A549 (cell line): ENCODE data around the gene GGTLC3.
"Not testable (repeated sequence)": the region's sequence is repeated elsewhere in the genome, so short reads cannot be mapped to it uniquely, and the experiment has no call there.

Experiments
- EP300 ChIP-seq, 2 experiments: fragments of >200 bp; sonication (Bioruptor Twin); formaldehyde crosslinking; IDR thresholded peaks; 2 replicates in 1 of 2; 3 replicates in 1 of 2; pipeline ENCODE4 v1.6.1; 2016 to 2017
- JUNB ChIP-seq: fragments of >200 bp; sonication (Bioruptor Twin); formaldehyde crosslinking; IDR thresholded peaks from 2 replicates; pipeline ENCODE4 v1.6.1; 2016
- NPAS2 ChIP-seq: fragments of 250-450 bp; sonication (Bioruptor Pico); IDR thresholded peaks from 2 replicates; pipeline ENCODE4 v1.8.0; 2022; ENCODE audit warnings: mild to moderate bottlenecking, moderate library complexity, borderline replicate concordance
- RARB ChIP-seq: fragments of 250-450 bp; sonication (Bioruptor Pico); IDR thresholded peaks from 2 replicates; pipeline ENCODE4 v1.8.0; 2021; ENCODE audit warnings: mild to moderate bottlenecking, moderate library complexity
- TF ChIP-seq, protein P1 (sequence below): fragments of >200 bp; sonication (Bioruptor Twin); formaldehyde crosslinking; IDR thresholded peaks from 3 replicates; pipeline ENCODE4 v1.5.1; 2016
- TF ChIP-seq, protein P2 (sequence below): fragments of 200-600 bp; sonication (generic); IDR thresholded peaks from 2 replicates; pipeline ENCODE4 v1.6.1; 2016; ENCODE audit warnings: antibody characterized with exemption, mild to moderate bottlenecking, moderate library complexity

- TF ChIP-seq NPAS2; EP300 (IDR thresholded peaks at IDR 0.05); RARB; JUNB: not testable (repeated sequence)
- TF ChIP-seq, protein P1, sequence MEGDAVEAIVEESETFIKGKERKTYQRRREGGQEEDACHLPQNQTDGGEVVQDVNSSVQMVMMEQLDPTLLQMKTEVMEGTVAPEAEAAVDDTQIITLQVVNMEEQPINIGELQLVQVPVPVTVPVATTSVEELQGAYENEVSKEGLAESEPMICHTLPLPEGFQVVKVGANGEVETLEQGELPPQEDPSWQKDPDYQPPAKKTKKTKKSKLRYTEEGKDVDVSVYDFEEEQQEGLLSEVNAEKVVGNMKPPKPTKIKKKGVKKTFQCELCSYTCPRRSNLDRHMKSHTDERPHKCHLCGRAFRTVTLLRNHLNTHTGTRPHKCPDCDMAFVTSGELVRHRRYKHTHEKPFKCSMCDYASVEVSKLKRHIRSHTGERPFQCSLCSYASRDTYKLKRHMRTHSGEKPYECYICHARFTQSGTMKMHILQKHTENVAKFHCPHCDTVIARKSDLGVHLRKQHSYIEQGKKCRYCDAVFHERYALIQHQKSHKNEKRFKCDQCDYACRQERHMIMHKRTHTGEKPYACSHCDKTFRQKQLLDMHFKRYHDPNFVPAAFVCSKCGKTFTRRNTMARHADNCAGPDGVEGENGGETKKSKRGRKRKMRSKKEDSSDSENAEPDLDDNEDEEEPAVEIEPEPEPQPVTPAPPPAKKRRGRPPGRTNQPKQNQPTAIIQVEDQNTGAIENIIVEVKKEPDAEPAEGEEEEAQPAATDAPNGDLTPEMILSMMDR = not testable (repeated sequence)
- TF ChIP-seq, protein P2, sequence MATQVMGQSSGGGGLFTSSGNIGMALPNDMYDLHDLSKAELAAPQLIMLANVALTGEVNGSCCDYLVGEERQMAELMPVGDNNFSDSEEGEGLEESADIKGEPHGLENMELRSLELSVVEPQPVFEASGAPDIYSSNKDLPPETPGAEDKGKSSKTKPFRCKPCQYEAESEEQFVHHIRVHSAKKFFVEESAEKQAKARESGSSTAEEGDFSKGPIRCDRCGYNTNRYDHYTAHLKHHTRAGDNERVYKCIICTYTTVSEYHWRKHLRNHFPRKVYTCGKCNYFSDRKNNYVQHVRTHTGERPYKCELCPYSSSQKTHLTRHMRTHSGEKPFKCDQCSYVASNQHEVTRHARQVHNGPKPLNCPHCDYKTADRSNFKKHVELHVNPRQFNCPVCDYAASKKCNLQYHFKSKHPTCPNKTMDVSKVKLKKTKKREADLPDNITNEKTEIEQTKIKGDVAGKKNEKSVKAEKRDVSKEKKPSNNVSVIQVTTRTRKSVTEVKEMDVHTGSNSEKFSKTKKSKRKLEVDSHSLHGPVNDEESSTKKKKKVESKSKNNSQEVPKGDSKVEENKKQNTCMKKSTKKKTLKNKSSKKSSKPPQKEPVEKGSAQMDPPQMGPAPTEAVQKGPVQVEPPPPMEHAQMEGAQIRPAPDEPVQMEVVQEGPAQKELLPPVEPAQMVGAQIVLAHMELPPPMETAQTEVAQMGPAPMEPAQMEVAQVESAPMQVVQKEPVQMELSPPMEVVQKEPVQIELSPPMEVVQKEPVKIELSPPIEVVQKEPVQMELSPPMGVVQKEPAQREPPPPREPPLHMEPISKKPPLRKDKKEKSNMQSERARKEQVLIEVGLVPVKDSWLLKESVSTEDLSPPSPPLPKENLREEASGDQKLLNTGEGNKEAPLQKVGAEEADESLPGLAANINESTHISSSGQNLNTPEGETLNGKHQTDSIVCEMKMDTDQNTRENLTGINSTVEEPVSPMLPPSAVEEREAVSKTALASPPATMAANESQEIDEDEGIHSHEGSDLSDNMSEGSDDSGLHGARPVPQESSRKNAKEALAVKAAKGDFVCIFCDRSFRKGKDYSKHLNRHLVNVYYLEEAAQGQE = not testable (repeated sequence)
These were observed 36.6 kb upstream of the GGTLC3 start for GRCh38 chr22:18554280-18555256.
